HCT116 (cell line): ENCODE results near the gene HLCS. TPM values are rescaled to one million over a fixed set of nuclear protein-coding genes. Genes with fewer than 3 reads are reported as not detected.

ENCODE experiments used
- ATAC-seq: fragments of 200-7000 bp; cut with Tn5 transposase; 2 replicates; pipeline ENCODE4 v1.9.1; 2020; ENCODE audit warnings: mild to moderate bottlenecking, moderate library complexity
- BruUV-seq: library from RNA; stranded (reverse); fragments of 400-500 nt; replicated peaks from 2 replicates; lab custom pipeline; 2021; lab: Mats Ljungman, UMichigan
- CTCF ChIA-PET: fragments of 300-600 bp; sonication (Branson Sonifier 250); formaldehyde crosslinking; loops from one replicate; lab custom pipeline; 2021; ENCODE audit warnings: antibody characterized with exemption; lab: Charles Lee
- POLR2A ChIA-PET: fragments of 300-600, 350-600 bp; sonication (Branson Sonifier 250); formaldehyde crosslinking; loops from one replicate; lab custom pipeline; 2021; ENCODE audit warnings: antibody characterized with exemption; lab: Charles Lee
- RAD21 ChIA-PET, 2 experiments: fragments of 300-600 bp; sonication (Branson Sonifier 250); formaldehyde crosslinking; loops; one replicate each; lab custom pipeline; 2023; ENCODE audit warnings: low total read pairs in 2 of 2; ENCODE audit not compliant: uncharacterized antibody in 2 of 2, unreplicated experiment in 2 of 2, low non-redundant PET in 1 of 2; lab: Charles Lee
- DNase-seq: peaks from one replicate; pipeline ENCODE4 v3.0.0-alpha.2; 2010; ENCODE audit warnings: low read depth, low spot score
- H2AFZ ChIP-seq: fragments of 200-600 bp; shearing (Covaris generic), sonication (generic); 2 replicates; pipeline ENCODE4 v1.6.1; 2017; ENCODE audit warnings: low read depth, mixed run types, mixed read lengths, antibody characterized with exemption, low read length; ENCODE audit not compliant: poor library complexity, severe bottlenecking
- H3K27ac ChIP-seq: 2 replicates; pipeline ENCODE4 v1.5.1; 2012; ENCODE audit warnings: low read depth, low read length
- H3K27me3 ChIP-seq: fragments of 200-600 bp; sonication (generic); 2 replicates; pipeline ENCODE4 v1.6.1; 2016; ENCODE audit warnings: mixed run types, low read length, mixed read lengths; ENCODE audit not compliant: insufficient read depth
- H3K36me3 ChIP-seq, 2 experiments: fragments of 200-500 bp in 1 of 2; fragments of 200-600 bp in 1 of 2; sonication (Bioruptor generic) in 1 of 2; sonication (generic) in 1 of 2; 2 replicates each; pipeline versions ENCODE4 v1.5.1 to v1.6.1; 2014 to 2016; ENCODE audit warnings: low read length in 2 of 2, inconsistent platforms in 1 of 2, mixed read lengths in 1 of 2, mixed run types in 1 of 2; ENCODE audit not compliant: insufficient read depth in 2 of 2, control insufficient read depth in 1 of 2
- H3K4me1 ChIP-seq, 2 experiments: fragments of 200-600 bp in 1 of 2; sonication (generic) in 1 of 2; 2 replicates each; pipeline versions ENCODE4 v1.5.1 to v1.6.1; 2012 to 2017; ENCODE audit warnings: low read length in 2 of 2, inconsistent platforms in 1 of 2, mild to moderate bottlenecking in 1 of 2, mixed read lengths in 1 of 2, mixed run types in 1 of 2, moderate library complexity in 1 of 2; ENCODE audit not compliant: insufficient read depth in 2 of 2, control insufficient read depth in 1 of 2
- H3K4me2 ChIP-seq: fragments of 200-600 bp; sonication (generic); 2 replicates; pipeline ENCODE4 v1.6.1; 2017; ENCODE audit warnings: mixed run types, low read length, mixed read lengths
- H3K4me3 ChIP-seq, 2 experiments: fragments of 200-600 bp in 1 of 2; sonication (generic) in 1 of 2; replicated peaks in 1 of 2; 2 replicates each; pipeline ENCODE4 v1.5.1; 2011 to 2016; ENCODE audit warnings: low read length in 2 of 2, control low read depth in 1 of 2, low read depth in 1 of 2, mild to moderate bottlenecking in 1 of 2, mixed read lengths in 1 of 2, mixed run types in 1 of 2
- H3K79me2 ChIP-seq: fragments of 200-600 bp; sonication (generic); 2 replicates; pipeline ENCODE4 v1.6.1; 2017; ENCODE audit warnings: mild to moderate bottlenecking, mixed run types, low read length, moderate library complexity, mixed read lengths; ENCODE audit not compliant: insufficient read depth
- H3K9ac ChIP-seq: fragments of 200-600 bp; sonication (generic); 2 replicates; pipeline ENCODE4 v1.6.1; 2016; ENCODE audit warnings: low read length, mixed read lengths
- H3K9me2 ChIP-seq: fragments of 200-600 bp; sonication (generic), shearing (Covaris generic); 2 replicates; pipeline ENCODE4 v1.6.1; 2017; ENCODE audit warnings: mixed run types, mild to moderate bottlenecking, moderate library complexity; ENCODE audit not compliant: insufficient read depth
- H3K9me3 ChIP-seq, 2 experiments: fragments of 200-500 bp in 1 of 2; fragments of 200-600 bp in 1 of 2; sonication (Bioruptor generic) in 1 of 2; sonication (generic) in 1 of 2; 2 replicates each; pipeline ENCODE4 v1.6.1; 2014 to 2017; ENCODE audit warnings: low read length in 2 of 2, mixed read lengths in 2 of 2, inconsistent platforms in 1 of 2, low read depth in 1 of 2, mild to moderate bottlenecking in 1 of 2, mixed run types in 1 of 2, moderate library complexity in 1 of 2; ENCODE audit not compliant: control insufficient read depth in 1 of 2, insufficient read depth in 1 of 2
- H4K20me1 ChIP-seq: fragments of 200-600 bp; sonication (generic), shearing (Covaris generic); 2 replicates; pipeline ENCODE4 v1.6.1; 2017; ENCODE audit warnings: mixed run types, mild to moderate bottlenecking, moderate library complexity; ENCODE audit not compliant: insufficient read depth
- CEBPB ChIP-seq: IDR thresholded peaks from 2 replicates; pipeline ENCODE4 v1.6.1; 2012; ENCODE audit warnings: low read depth
- EZH2 ChIP-seq: fragments of 200-600 bp; sonication (generic); IDR thresholded peaks from 2 replicates; pipeline ENCODE4 v1.6.1; 2017; ENCODE audit warnings: antibody characterized with exemption, mixed run types
- EZH2phosphoT487 ChIP-seq: fragments of 200-600 bp; IDR thresholded peaks from 2 replicates; pipeline ENCODE4 v1.6.1; 2018; ENCODE audit warnings: antibody characterized with exemption, borderline replicate concordance
- FOSL1 ChIP-seq: IDR thresholded peaks from 2 replicates; pipeline ENCODE4 v1.6.1; 2012; ENCODE audit warnings: low read depth
- JUND ChIP-seq: IDR thresholded peaks from 2 replicates; pipeline ENCODE4 v1.6.1; 2012
- POLR2AphosphoS5 ChIP-seq: IDR thresholded peaks from 2 replicates; pipeline ENCODE4 v1.6.1; 2011; ENCODE audit warnings: mild to moderate bottlenecking, low read depth, low read length, moderate library complexity
- SP1 ChIP-seq: IDR thresholded peaks from 2 replicates; pipeline ENCODE4 v1.6.1; 2012; ENCODE audit warnings: low read depth
- SRF ChIP-seq: IDR thresholded peaks from 2 replicates; pipeline ENCODE4 v1.6.1; 2012; ENCODE audit warnings: low read depth
- TCF7L2 ChIP-seq: IDR thresholded peaks from 2 replicates; pipeline ENCODE4 v1.7.0; 2011; ENCODE audit warnings: borderline replicate concordance, inconsistent platforms; ENCODE audit not compliant: insufficient read depth, insufficient read length; ENCODE audit errors: extremely low read depth
- ZFX ChIP-seq: fragments of 450-650 bp; IDR thresholded peaks from 2 replicates; pipeline ENCODE4 v1.6.1; 2017
- intact Hi-C: fragments of 100-400 bp; cut with micrococcal nuclease; formaldehyde crosslinking; loops from 2 replicates; pipeline ENCODE4 v1.10.0; 2022
- total RNA-seq: library from RNA; stranded (reverse); gene quantifications from one replicate; pipeline ENCODE4 v1.2.1, GENCODE V29; 2021; ENCODE audit not compliant: unreplicated experiment
- TF ChIP-seq, protein P1 (sequence below): IDR thresholded peaks from 2 replicates; pipeline ENCODE4 v1.6.1; 2012
- TF ChIP-seq, protein P2 (sequence below): IDR thresholded peaks from 2 replicates; pipeline ENCODE4 v1.6.1; 2012
- TF ChIP-seq, protein P3 (sequence below): IDR thresholded peaks from 2 replicates; pipeline ENCODE4 v1.6.1; 2012; ENCODE audit warnings: low read depth

The HLCS gene
- total RNA-seq, 1 experiment from 2014 or later: 18.5 TPM

DNA sequence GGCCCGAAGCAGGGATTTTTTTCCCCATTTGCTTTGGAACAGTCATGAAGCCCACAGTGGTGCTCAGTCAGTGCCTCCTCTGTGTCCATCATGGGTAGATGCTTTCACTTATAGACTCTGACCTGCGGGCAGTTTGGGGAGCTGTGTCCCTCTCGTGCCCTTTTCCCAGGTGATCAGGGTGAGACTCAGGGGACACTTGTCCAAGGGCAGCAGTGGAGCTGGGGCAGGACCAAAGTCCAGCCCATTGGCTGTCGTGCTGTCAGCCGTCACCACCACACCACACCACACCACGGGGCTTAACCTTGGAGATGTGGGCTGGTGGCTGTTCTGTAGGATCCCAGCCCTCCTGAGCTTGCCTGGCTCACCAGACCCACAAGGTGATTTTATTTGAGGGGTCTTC, 232.6 kb downstream of the HLCS start:
- no peak overlapping the region for H3K4me3 ChIP-seq
- no peak for DNase-seq
- intact Hi-C loops: no loop called here
- no peak overlapping the region for H2AFZ ChIP-seq
- H3K4me1 ChIP-seq: no peaks in the 10 kb centered on the region
- TF ChIP-seq FOSL1: no peak
- TF ChIP-seq, protein P1, sequence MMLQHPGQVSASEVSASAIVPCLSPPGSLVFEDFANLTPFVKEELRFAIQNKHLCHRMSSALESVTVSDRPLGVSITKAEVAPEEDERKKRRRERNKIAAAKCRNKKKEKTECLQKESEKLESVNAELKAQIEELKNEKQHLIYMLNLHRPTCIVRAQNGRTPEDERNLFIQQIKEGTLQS: no peak
- no peak for TF ChIP-seq EZH2
- TF ChIP-seq POLR2AphosphoS5: no peak
- no peak for TF ChIP-seq TCF7L2
- TF ChIP-seq SRF: no peak
- TF ChIP-seq SP1: no peak
- TF ChIP-seq, protein P2, sequence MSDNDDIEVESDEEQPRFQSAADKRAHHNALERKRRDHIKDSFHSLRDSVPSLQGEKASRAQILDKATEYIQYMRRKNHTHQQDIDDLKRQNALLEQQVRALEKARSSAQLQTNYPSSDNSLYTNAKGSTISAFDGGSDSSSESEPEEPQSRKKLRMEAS: no peak
- no peak for TF ChIP-seq EZH2phosphoT487
- no peak for TF ChIP-seq ZFX
- TF ChIP-seq, protein P3, sequence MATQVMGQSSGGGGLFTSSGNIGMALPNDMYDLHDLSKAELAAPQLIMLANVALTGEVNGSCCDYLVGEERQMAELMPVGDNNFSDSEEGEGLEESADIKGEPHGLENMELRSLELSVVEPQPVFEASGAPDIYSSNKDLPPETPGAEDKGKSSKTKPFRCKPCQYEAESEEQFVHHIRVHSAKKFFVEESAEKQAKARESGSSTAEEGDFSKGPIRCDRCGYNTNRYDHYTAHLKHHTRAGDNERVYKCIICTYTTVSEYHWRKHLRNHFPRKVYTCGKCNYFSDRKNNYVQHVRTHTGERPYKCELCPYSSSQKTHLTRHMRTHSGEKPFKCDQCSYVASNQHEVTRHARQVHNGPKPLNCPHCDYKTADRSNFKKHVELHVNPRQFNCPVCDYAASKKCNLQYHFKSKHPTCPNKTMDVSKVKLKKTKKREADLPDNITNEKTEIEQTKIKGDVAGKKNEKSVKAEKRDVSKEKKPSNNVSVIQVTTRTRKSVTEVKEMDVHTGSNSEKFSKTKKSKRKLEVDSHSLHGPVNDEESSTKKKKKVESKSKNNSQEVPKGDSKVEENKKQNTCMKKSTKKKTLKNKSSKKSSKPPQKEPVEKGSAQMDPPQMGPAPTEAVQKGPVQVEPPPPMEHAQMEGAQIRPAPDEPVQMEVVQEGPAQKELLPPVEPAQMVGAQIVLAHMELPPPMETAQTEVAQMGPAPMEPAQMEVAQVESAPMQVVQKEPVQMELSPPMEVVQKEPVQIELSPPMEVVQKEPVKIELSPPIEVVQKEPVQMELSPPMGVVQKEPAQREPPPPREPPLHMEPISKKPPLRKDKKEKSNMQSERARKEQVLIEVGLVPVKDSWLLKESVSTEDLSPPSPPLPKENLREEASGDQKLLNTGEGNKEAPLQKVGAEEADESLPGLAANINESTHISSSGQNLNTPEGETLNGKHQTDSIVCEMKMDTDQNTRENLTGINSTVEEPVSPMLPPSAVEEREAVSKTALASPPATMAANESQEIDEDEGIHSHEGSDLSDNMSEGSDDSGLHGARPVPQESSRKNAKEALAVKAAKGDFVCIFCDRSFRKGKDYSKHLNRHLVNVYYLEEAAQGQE: no peak
- TF ChIP-seq CEBPB: no peak
- no peak for TF ChIP-seq JUND
- TF ChIP-seq, all 23 proteins: peak for 0
- no peak overlapping the region for H3K9ac ChIP-seq
- H3K79me2 ChIP-seq: no peaks in the 10 kb centered on the region
- RAD21 ChIA-PET: no interaction called here
- POLR2A ChIA-PET: no interaction called here
- BruUV-seq: no TSS peak
- no peaks in the 10 kb centered on the region for H3K27me3 ChIP-seq
- no peak overlapping the region for H3K4me2 ChIP-seq
- H3K9me2 ChIP-seq: no peaks in the 10 kb centered on the region
- H4K20me1 ChIP-seq: no peaks in the 10 kb centered on the region
- CTCF ChIA-PET: no interaction called here
- no peaks in the 10 kb centered on the region for H3K9me3 ChIP-seq
- peaks cover 0 to 14% of the 10 kb centered on the region in 2 experiments; a peak in 2 of 4 replicates for H3K36me3 ChIP-seq
- ATAC-seq: no peak
- no peak overlapping the region for H3K27ac ChIP-seq
